GM19025 (cell line): Measurements from ENCODE around the gene TGFB2.

ENCODE experiments used
- ATAC-seq: cut with Tn5 transposase; IDR thresholded peaks from one replicate; pipeline ENCODE4 v1.9.1; 2021; ENCODE audit warnings: mild to moderate bottlenecking, low read depth, moderate library complexity; ENCODE audit not compliant: unreplicated experiment

The TGFB2 gene

GRCh38 chr1:218479436-218480115 lies 134.4 kb downstream of the TGFB2 start:
- no peak for ATAC-seq

DNA sequence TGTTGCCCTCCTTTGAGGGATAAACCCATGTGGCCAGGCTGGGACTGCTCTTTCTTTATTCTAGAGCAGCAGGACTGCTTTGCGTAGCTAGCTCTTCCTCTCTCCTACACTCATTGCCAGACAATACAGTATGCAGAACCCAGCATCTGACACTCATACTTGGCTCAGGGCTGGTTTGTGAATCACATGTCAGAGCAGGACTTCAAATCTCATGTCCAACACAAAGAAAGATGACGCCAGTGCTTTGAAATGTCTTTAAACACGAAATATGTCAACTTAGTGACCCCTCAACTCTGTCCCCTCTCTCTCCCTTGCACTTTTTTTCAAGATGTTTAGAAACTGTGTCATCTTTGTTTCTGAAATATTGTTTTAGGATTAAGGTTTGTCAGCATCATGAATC lies 135.0 kb downstream of the TGFB2 start:
- no peak for ATAC-seq

GRCh38 chr1:218480588-218481099 lies 135.5 kb downstream of the TGFB2 start:
- no peak for ATAC-seq

DNA sequence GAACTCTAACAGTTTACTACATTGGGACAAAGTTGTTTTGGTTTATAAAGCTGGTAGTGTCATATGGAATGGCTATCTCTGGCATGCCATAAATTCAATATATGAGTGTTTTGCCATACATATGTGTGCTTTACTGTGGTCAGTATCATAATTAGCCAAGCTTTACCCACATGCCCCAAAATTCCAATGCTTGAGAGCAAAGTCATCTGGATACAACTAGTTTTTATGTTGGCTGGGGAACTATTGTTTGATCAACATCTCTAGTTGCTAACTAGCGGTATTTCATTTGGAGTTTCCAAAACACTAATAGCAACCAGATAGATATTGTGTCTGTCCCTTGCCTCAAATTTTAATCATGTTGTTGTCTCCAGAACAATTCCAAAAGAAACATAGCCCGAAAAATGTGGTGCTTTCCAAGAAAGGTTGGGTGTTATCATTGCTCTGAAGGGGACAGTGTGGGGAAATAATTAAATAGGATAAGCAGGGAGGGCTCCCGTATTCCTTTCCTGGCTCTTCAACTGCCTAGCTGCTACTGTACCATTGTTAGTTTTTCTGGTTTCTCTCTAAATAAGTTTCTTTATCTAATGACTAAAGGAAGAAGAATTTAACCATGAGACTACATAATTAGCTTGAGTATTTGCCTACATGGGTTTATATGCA lies 136.1 kb downstream of the TGFB2 start:
- ATAC-seq, result no peak

- no peak for ATAC-seq
Measured at GRCh38 chr1:218482683-218483082, 137.5 kb downstream of the TGFB2 start.

DNA sequence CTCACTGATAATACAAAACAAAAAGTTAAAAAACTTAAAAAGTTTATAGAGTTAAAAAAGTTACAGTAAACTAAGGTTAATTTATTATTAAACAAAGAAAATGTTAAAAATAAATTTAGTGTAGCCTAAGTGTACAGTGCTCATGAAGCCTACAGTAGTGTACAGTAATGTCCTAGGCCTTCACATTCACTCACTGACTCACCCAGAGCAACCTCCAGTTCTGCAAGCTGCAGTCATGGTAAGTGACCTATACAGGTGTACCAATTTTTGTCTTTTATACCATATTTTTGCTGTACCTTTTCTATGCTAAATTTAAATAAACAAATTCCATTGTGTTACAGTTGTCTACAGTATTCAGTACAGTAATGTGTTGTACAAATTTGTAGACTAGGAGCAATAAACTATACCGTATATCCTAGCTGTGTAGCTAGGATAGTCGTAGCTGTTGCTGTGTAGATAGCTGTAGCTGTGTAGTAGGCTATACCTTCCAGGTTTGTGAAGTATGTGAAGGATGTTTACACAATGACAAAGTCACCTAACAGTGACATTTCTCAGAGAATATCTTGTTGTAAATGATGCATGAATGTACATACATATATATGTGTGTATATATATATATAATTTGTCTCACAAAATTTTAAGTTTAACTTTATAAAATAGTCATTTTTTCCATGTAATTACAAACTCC lies 140.2 kb downstream of the TGFB2 start:
- no peak for ATAC-seq

DNA sequence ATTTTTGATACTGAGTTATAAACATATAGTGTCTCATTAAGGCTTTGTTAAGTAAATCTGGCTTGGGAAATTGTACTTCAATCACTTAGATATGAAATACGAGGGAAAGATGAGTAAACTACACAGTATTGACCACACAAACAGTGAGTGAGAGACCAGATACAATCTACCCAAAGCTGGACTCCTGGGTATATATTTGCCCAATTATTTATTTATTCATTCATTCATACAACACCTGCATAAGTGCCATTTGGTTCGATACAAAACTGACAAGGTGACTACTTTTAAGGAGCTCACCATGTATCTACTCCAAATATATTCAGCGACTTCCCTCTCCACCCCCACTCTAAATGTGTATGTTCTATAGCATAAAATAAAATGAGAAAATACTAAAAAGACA lies 143.4 kb downstream of the TGFB2 start:
- no peak for ATAC-seq

- ATAC-seq, result no peak
Measured at GRCh38 chr1:218488986-218489385, 143.8 kb downstream of the TGFB2 start.

DNA sequence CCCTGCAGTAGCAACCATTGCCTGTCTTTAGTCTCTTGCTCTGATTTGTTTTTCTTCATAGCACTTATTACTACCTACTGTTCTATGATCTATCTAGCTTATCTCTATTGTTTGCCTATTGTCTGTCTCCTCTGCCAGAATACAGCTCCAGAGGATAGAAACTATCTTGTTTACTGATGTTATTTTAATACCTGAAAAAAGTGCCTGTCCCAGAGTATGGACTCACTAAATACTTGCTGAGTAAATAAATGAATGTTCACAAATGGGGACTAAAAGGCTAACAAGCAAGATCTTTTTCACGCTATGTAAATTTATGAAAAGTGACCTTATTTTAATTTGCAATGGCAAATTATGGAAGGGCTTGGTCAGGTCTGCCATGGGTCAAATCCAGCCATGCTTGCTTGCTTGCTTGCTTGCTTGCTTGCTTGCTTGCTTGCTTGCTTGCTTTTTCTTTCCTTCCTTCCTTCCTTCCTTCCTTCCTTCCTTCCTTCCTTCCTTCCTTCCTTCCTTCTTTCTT lies 145.3 kb downstream of the TGFB2 start:
- no peak for ATAC-seq

- ATAC-seq, result no peak
Measured at GRCh38 chr1:218492874-218493273, 147.7 kb downstream of the TGFB2 start.

DNA sequence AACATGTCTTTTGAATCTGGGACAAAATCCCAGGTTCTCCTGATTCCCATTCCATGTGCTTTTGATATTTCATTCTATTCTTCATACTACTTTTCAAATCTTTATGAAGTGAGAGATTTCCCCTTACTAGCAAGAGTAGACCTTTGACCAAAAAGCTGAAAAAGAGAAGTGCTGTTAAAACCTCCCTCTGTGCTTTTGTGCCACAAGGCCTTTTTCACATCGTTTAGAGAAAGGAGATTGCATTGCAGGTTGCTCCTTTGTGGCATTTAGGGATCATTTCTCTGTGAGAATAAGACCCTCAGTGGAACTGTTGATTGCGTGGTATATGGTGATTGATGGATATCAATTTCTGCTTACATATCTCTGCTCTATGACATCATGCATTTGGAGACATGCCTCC lies 148.8 kb downstream of the TGFB2 start:
- no peak for ATAC-seq
